ENCODE measurements around the gene TEX12.
A peak's percentile ranks its signal among the peaks of the same experiment; 100 is the strongest.

Gene TEX12

GRCh38 chr11:112156956-112157766, 10.0 kb upstream of the TEX12 start:
- H3K36me3 ChIP-seq (ENCODE audit: insufficient read depth, low read length), result no peaks in the 10 kb centered on the region
- no peaks in the 10 kb centered on the region for H3K9me3 ChIP-seq (ENCODE audit: low read length)
- TF ChIP-seq EZH2 (IDR thresholded peaks at IDR 0.05; ENCODE audit: borderline replicate concordance, low read length) (no peak), CTCF (IDR thresholded peaks at IDR 0.05; ENCODE audit: low read length) (no peak)
- H3K27me3 ChIP-seq (ENCODE audit: insufficient read depth, low read length), result no peaks in the 10 kb centered on the region
- H3K79me2 ChIP-seq (ENCODE audit: insufficient read depth, low read length), result no peaks in the 10 kb centered on the region
- H3K4me2 ChIP-seq (ENCODE audit: low read length), result no peak overlapping the region
- H3K4me1 ChIP-seq (ENCODE audit: insufficient read depth, low read length, severe bottlenecking), result peaks cover 4% of the 10 kb centered on the region
- H2AFZ ChIP-seq (ENCODE audit: low read length), result no peak overlapping the region
- H3K27ac ChIP-seq (ENCODE audit: low read depth, low read length, poor library complexity, severe bottlenecking), result no peak overlapping the region
- no peaks in the 10 kb centered on the region for H3F3A ChIP-seq (ENCODE audit: insufficient read depth, low read length)
- H3K9ac ChIP-seq (ENCODE audit: low read length), result no peak overlapping the region
- H3K4me3 ChIP-seq (ENCODE audit: low read depth, low read length, poor library complexity, severe bottlenecking), result no peak overlapping the region
- no peaks in the 10 kb centered on the region for H3K9me2 ChIP-seq (ENCODE audit: low read depth, low read length)
- H4K20me1 ChIP-seq (ENCODE audit: insufficient read depth, low read length), result no peaks in the 10 kb centered on the region

GRCh38 chr11:112159098-112160065, 7.8 kb upstream of the TEX12 start:
- Histone ChIP-seq H3K27me3 (ENCODE audit: insufficient read depth, low read length) (no peaks in the 10 kb centered on the region), H3F3A (ENCODE audit: insufficient read depth, low read length) (no peaks in the 10 kb centered on the region), H2AFZ (ENCODE audit: low read length) (no peak overlapping the region), H3K9ac (ENCODE audit: low read length) (no peak overlapping the region), H3K4me2 (ENCODE audit: low read length) (peak overlapping the region; percentile 9; the same call in 1 of the 2 replicates), H3K9me3 (ENCODE audit: low read length) (no peaks in the 10 kb centered on the region), H3K4me3 (ENCODE audit: low read depth, low read length, poor library complexity, severe bottlenecking) (no peak overlapping the region), H3K9me2 (ENCODE audit: low read depth, low read length) (no peaks in the 10 kb centered on the region), H3K4me1 (ENCODE audit: insufficient read depth, low read length, severe bottlenecking) (peaks cover 4% of the 10 kb centered on the region), H3K36me3 (ENCODE audit: insufficient read depth, low read length) (no peaks in the 10 kb centered on the region), H3K27ac (ENCODE audit: low read depth, low read length, poor library complexity, severe bottlenecking) (no peak overlapping the region), H4K20me1 (ENCODE audit: insufficient read depth, low read length) (no peaks in the 10 kb centered on the region), H3K79me2 (ENCODE audit: insufficient read depth, low read length) (no peaks in the 10 kb centered on the region)
- TF ChIP-seq CTCF (IDR thresholded peaks at IDR 0.05; ENCODE audit: low read length), result no peak
- TF ChIP-seq EZH2 (IDR thresholded peaks at IDR 0.05; ENCODE audit: borderline replicate concordance, low read length), result no peak

- H3K9me3 ChIP-seq (ENCODE audit: low read length), result no peaks in the 10 kb centered on the region
- TF ChIP-seq EZH2 (IDR thresholded peaks at IDR 0.05; ENCODE audit: borderline replicate concordance, low read length) (no peak), CTCF (IDR thresholded peaks at IDR 0.05; ENCODE audit: low read length) (no peak)
- H3K9me2 ChIP-seq (ENCODE audit: low read depth, low read length), result no peaks in the 10 kb centered on the region
- H3K4me2 ChIP-seq (ENCODE audit: low read length), result no peak overlapping the region
- no peaks in the 10 kb centered on the region for H3F3A ChIP-seq (ENCODE audit: insufficient read depth, low read length)
- H4K20me1 ChIP-seq (ENCODE audit: insufficient read depth, low read length), result no peaks in the 10 kb centered on the region
- no peaks in the 10 kb centered on the region for H3K27me3 ChIP-seq (ENCODE audit: insufficient read depth, low read length)
- H2AFZ ChIP-seq (ENCODE audit: low read length), result no peak overlapping the region
- H3K4me3 ChIP-seq (ENCODE audit: low read depth, low read length, poor library complexity, severe bottlenecking), result no peak overlapping the region
- no peaks in the 10 kb centered on the region for H3K36me3 ChIP-seq (ENCODE audit: insufficient read depth, low read length)
- H3K79me2 ChIP-seq (ENCODE audit: insufficient read depth, low read length), result no peaks in the 10 kb centered on the region
- H3K9ac ChIP-seq (ENCODE audit: low read length), result no peak overlapping the region
- no peak overlapping the region for H3K27ac ChIP-seq (ENCODE audit: low read depth, low read length, poor library complexity, severe bottlenecking)
- peaks cover 4% of the 10 kb centered on the region for H3K4me1 ChIP-seq (ENCODE audit: insufficient read depth, low read length, severe bottlenecking)
Measured at GRCh38 chr11:112160091-112160848, 6.9 kb upstream of the TEX12 start.

All from OCI-LY1 (cell line).